Inflammatory macrophage (primary cell): ENCODE measurements around the gene RNF207.
A peak's percentile ranks its signal among the peaks of the same experiment; 100 is the strongest.
"Not testable (repeated sequence)": the region's sequence is repeated elsewhere in the genome, so short reads cannot be mapped to it uniquely, and the experiment has no call there.

Source experiments
- DNase-seq, 2 donors: peaks; one replicate each; pipeline ENCODE4 v3.0.0-alpha.2; 2020 to 2022

RNF207 gene

GRCh38 chr1:6200188-6200809, 5.6 kb upstream of the RNF207 start:
- DNase-seq, result no peak

GRCh38 chr1:6202256-6202655, 3.7 kb upstream of the RNF207 start:
- no peak for DNase-seq

- no peak for DNase-seq
These were observed 569 bp downstream of the RNF207 start for GRCh38 chr1:6206520-6206855.

- DNase-seq, result no peak
These were observed 1.4 kb downstream of the RNF207 start for GRCh38 chr1:6207075-6207885.

- no peak for DNase-seq
These were observed 2.0 kb downstream of the RNF207 start for GRCh38 chr1:6207921-6208320.

- peak; percentile 54 to 72 for DNase-seq
These were observed 3.1 kb downstream of the RNF207 start for GRCh38 chr1:6208723-6209660.

GRCh38 chr1:6209661-6210580, 4.0 kb downstream of the RNF207 start:
- DNase-seq, result no peak

GRCh38 chr1:6210591-6211355, 4.9 kb downstream of the RNF207 start:
- no peak for DNase-seq

- no peak for DNase-seq
These were observed 5.8 kb downstream of the RNF207 start for GRCh38 chr1:6211731-6212130.

GRCh38 chr1:6212193-6212959, 6.5 kb downstream of the RNF207 start:
- DNase-seq, result peak; percentile 42 to 65

- no peak for DNase-seq
These were observed 12.7 kb downstream of the RNF207 start for GRCh38 chr1:6218375-6219164.

DNA sequence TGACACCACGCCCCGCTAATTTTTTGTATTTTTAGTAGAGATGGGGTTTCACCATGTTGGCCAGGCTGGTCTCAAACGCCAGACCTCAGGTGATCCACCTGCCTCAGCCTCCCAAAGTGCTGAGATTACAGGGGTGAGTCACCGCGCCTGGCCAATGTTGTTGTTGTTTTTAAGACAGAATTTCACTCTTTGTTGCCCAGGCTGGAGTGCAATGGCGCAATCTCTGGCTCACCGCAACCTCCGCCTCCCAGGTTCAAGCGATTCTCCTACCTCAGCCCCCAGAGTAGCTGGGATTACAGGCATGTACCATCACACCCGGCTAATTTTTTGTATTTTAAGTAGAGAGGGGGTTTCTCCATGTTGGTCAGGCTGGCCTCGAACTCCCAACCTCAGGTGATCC, 13.7 kb downstream of the RNF207 start:
- DNase-seq, result not testable (repeated sequence)

DNA sequence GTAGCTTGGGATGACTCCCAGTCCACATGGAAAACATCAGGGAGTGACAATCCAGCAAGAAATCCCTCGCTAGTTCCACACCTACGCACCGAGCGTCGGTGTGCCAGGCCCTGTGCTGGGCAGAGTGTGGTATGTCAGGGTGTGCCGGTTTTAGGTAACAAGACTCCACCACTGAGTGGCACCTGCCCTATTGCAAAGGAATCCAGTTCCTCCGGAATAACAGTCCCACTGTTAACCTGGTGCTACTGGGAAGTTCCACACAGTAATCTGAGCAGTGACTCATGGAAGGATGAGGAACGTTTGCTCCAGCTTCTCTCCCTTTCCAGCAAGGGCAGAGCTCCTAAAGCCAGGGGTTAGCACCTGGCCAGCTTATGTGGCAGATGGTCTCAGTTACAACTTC, 14.3 kb downstream of the RNF207 start:
- no peak for DNase-seq

GRCh38 chr1:6221210-6221784, 15.4 kb downstream of the RNF207 start:
- no peak for DNase-seq

DNA sequence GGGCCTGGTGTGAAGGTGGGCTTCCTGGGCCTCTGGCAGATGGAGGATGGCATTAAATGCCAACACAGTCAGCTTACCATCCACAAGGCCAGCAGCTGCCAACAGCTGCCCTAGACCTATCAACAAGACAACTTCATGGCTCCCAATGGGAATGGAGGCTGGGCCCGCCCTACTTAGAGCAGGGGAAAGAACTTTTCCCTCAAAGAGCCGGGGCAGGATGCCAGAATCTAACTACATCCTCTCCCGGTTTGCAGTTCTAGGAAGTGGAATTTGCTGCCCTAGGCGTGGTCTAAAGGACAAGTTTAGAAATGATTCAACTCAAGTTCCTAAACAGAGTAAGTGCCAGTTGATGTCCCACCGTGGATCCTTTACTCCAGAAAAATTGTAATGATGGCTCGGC, 16.7 kb downstream of the RNF207 start:
- no peak for DNase-seq

- no peak for DNase-seq
These were observed 17.7 kb downstream of the RNF207 start for GRCh38 chr1:6223617-6224016.

DNA sequence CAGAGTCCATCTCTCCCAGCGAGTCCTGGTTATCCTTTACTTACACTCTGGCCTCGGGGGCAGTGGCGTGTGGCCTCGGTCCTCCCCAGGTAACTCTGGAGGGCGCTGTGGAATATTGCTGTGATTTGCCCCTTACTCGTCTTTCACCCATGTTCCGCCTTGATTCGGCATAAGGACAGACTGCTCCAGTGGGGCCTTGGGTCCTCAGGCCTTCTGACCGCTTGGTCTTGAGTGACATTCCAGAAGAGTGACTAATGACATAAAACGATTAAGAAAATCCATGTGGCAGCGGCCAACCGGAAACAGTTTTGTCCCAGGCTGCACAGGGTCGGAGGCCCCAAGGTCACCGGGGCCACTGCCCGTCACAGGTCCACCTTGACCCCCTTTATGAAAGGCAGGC, 18.8 kb downstream of the RNF207 start:
- DNase-seq, result no peak

- no peak for DNase-seq
These were observed 19.7 kb downstream of the RNF207 start for GRCh38 chr1:6225651-6226050.

- DNase-seq, result no peak
These were observed 27.5 kb downstream of the RNF207 start for GRCh38 chr1:6233376-6233775.
